GM18526 (cell line): ENCODE data around the gene KRT25.

Experiments used
- POLR2A ChIP-seq: IDR thresholded peaks from 3 replicates; pipeline ENCODE4 v1.6.1; 2011; ENCODE audit not compliant: insufficient read length; ENCODE audit errors: extremely low read depth

Gene KRT25

DNA sequence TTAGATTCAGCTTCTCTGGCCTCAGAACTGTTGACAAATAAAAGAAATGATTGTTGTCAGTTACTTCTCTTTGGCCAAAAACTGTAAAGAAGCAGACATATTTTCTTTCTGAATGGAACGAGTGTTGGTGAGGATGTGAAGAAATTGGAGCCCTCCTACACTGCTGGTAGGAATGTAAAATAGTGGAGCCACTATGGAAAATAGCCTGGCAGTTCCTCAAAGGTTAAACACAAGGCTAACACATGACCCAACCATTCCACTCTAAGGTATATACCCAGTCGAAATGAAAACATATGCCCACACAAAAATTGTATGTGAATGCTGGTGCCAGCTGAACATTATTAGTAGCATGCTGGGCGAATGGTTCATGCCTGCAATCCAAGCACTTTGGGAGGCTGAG is 37.4 kb downstream of the KRT25 start:
- no peak for TF ChIP-seq POLR2A

DNA sequence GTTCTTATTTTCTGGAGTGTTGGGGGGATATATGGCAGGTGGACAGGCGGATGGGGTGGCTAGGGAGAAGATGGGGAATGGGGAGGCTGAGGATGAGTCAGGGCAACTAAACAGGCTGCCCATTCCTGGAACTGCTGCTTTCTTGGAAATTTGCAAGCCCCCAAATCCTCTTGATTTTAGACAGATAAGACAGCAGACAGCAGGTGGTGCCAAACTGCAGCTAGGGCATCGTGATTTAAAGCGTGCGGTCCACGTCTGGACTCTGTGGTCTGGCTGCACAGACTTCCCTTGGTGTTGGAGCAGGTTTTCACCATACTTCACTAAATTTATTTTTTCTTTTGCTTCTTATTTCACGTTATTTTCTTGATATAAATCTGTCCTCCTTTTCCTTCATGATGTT is 40.7 kb downstream of the KRT25 start:
- no peak for TF ChIP-seq POLR2A

DNA sequence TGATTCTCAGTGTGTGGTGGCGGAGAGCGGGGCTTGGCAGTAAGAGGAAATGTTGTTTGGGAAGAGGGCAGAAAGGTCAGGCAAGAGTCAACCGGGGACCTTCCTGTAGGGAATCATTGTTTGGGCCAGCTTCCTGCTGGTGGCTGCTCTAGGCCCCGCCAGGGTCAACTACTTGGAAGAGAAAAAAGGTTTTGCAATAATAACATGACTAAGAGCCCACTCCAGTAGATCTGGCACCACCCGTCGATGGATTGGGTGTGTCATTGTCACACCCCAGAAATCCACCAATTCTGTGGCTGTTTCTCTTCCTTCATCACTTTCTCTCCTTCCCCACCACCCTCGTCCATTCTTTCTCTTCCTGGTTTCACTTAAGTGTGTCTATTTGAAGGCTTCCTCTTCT is 47.4 kb downstream of the KRT25 start:
- TF ChIP-seq POLR2A = no peak

DNA sequence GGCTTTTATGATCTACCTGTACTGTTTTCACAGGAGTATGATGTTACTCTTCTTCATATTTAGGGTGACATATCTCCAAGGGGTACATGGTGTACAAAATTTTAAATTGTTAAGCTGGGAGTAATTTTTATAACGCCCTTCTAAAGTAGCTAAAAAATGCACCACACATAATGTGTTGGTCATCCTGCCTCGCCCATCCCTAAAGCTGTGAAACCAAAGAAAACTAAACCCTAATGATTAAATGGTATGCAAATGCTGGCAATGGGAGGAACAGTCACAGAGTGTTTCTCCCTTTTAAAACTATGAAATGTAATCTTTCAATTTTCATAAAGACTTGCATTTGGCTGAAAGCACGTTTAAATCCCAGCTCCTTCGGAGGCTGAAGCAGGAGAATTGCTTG is 49.5 kb downstream of the KRT25 start:
- TF ChIP-seq POLR2A = no peak

DNA sequence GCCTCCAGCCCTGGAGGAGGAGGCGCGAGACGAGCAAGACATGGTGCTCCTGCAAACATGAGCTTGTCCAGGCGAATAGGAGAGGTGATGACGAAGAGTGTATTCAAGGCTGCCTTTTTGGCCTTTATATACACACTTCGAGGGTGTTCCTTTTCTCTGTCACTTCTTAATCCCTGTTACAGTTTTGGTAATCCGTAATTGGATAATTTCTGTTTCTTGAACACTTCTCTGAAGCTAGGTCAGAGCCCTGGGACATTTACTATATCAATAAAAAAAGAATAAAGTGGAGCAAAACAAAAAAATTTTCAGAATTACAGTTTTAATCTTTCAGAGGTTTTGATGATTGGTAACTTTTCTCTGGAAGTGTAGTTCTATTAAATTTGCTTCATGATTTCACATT is 51.5 kb downstream of the KRT25 start, which contains the start of gene KRT24:
TSS of gene KRT24 (minus strand) at position 101 of the 400 bp plus-strand sequence. CDS start at position 42, 59 bp downstream.
- no peak for TF ChIP-seq POLR2A

DNA sequence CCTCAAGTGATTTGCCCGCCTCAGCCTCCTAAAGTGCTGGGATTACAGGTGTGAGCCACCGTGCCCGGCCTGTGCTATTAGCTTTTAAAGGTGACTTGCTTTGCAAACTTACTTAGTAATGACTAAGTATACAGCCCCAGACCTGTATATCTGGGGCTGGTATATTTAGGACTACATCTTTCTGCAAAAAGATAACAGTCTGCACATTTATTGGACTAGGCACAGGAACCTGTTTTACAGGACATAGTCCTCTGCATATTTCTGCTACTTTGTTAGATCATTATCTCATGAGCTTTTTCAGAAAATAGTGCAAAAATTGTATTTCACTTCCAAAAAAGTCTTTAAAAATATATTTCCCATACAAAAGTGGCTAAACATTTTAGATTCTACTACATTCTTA is 52.9 kb downstream of the KRT25 start:
- no peak for TF ChIP-seq POLR2A

DNA sequence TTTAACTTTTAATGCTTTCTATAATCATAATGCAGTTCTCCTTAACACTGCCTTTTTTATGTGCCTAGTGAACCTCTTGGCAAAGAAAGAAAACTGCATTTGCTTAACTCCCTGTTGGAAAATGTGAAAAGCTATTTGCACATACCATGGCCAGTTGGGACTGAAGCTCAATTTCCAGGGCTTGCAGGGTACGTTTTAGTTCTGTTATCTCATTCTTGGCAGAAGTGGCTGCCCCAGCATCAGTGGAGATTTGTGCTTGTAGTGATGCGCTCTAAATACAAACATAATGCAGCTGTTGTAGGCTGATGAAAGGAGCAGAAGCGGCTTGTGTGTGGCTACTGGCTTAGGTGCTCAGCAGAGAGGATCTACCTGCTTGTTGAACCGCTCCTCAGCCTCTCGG is 55.3 kb downstream of the KRT25 start:
- no peak for TF ChIP-seq POLR2A

DNA sequence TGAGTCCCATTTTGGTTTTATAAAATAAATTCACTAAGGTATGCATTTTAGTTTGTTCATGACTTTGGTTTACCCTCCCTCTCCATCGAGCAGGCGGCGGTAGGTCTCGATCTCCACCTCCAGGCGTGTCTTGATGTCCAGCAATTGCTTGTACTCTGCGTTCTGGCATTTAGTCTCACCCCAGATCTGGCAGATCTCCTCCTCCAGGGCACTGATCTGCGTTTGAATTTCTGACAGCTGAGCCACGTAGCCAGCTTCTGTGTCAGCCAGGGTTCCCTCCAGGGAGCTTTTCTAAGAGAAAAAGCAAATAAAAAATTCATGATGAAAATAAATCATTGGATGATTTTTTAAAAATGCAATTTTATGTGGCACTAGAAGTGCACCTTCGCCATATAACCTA is 55.8 kb downstream of the KRT25 start:
- no peak for TF ChIP-seq POLR2A
